Measurements from ENCODE around the gene USHBP1. TPM values are rescaled to one million over a fixed set of nuclear protein-coding genes. Genes with fewer than 3 reads are reported as not detected.

USHBP1 gene, protein sequence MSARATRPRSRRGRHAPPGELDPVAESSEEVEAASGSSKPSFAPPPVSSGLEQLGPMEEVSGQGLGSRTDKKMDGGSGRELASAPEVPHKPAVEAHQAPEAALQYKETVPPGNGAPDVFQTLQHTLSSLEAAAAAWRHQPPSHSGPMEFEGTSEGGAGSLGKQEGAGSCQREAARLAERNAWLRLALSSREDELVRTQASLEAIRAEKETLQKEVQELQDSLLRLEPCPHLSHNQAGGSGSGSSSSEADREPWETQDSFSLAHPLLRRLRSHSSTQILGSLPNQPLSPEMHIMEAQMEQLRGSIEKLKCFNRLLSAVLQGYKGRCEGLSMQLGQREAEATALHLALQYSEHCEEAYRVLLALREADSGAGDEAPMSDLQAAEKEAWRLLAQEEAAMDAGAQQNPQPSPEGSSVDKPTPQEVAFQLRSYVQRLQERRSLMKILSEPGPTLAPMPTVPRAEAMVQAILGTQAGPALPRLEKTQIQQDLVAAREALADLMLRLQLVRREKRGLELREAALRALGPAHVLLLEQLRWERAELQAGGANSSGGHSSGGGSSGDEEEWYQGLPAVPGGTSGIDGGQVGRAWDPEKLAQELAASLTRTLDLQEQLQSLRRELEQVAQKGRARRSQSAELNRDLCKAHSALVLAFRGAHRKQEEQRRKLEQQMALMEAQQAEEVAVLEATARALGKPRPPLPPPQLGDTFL
- total RNA-seq = 48.6 and 75.9 TPM in 2 replicates

- peak; percentile 91 for DNase-seq
Observed at GRCh38 chr19:17264641-17264979, at the start of gene USHBP1. Gene USHBP1 (minus strand): TSS chr19:17264745. CDS start chr19:17264299, 446 bp downstream.

GRCh38 chr19:17314007-17314593, 49.6 kb upstream of the USHBP1 start:
- no peak for DNase-seq

DNA sequence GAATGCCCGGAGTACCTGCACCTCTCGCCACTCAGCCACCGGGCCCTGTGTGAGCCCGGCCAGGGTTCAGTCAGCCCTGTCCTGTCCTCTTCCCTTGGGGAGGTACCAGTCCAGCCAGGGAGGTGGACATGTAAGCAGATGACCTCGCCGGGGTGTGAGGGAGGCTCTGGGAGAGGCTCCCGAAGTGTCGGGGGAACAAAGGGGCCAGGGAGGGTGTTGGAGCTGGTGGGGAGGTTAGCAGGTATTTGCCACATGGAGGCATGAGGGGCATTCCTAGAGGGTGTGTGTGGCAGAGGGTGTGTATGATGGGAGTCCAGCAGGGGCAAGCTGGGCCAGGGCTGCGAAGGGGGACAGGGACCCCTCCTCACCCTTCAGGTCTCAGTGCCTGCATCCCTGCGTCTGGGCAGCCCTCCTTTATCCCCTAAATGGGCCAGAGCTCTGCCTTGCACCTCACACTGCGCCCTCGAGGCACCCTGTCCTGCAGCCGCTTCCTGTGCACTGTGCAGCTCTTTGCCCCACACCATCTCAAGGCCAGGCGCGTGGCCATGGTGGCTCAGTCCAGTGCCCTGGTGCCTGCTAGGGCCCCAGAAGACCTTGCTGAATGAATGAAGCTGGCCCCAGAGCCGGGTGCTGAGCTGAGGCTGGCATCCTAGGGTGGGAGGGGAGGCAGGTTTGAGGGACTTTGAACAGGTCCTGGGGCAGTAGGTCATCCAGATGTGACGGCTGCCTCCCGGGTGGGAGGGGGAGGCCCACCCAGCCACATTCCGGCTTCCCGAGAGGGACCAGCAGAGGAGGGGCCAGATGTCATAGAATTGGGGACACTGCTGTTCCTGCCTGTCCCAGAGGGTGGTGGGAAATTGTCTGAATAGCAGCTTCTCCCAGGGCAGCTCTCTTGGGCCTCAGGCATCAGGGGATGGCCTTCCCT, 47.9 kb upstream of the USHBP1 start:
- no peak for DNase-seq

GRCh38 chr19:17311455-17312188, 47.1 kb upstream of the USHBP1 start:
- peak; percentile 53 for DNase-seq

DNA sequence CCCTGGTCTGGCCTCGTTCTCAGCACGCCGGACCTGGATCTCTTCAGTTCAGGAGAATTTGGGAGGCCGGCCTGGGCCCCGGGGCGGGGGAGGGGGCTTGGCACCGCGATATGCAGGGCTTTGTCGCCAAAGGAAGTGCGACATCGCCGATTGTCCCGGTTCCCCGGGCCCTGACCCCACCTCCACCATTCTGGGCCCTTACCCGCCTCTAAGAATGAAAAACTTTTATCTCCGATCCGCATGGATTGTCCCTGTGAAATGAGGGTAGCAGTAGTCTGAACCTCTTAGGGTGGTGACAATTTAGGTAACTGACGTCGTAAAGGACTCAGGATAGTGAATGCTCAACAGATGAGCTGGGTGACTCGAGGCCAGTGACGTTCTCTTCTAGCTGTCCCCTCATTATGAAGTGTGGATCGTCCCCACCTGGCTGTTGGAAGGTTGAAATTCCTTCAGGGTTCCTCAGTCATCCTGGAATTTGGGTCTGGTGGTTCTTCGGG, 45.5 kb upstream of the USHBP1 start:
- DNase-seq = peak; percentile 21

DNA sequence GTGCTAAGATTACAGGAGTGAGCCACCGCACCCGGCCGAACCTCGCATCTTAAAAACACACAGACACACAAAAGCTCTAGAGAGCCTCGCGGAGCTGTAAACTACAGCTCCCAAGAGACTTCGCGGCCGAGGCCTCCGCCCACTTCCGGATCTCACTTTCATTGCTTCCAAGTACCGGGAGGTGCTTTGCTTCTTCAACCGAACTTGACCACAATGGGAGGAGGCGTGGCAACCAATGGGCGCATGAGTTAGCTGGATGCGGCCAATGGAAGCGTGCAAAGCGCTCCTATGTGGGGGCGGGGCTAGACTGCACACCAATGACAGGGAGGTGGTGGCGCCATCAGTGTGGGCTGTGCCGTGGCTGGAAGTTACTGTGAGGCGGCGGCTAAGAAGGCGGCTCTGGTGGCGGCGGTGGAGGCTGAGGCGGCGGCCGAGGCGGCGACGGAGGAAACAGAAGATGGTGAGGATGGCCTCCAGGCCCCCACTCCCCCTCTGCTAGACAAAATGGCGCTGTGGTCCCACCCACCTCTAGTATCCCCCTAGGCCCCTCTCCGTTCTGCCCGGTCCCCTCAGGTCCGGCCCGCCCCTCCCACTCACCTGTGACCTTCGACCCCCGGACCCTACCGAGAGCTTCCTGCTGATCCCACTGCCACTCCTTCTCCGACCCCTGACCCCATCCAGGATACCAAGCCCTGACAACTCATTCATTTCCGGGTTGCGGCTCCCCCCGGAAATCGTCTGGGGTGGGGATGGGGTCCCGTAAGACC, 44.8 kb upstream of the USHBP1 start, which contains the start of gene DDA1:
Gene DDA1, plus strand, starts transcription at position 366 of the 767 bp plus-strand sequence. Its CDS starts 92 bp downstream, at position 458.
- DNase-seq = peak; percentile 100

DNA sequence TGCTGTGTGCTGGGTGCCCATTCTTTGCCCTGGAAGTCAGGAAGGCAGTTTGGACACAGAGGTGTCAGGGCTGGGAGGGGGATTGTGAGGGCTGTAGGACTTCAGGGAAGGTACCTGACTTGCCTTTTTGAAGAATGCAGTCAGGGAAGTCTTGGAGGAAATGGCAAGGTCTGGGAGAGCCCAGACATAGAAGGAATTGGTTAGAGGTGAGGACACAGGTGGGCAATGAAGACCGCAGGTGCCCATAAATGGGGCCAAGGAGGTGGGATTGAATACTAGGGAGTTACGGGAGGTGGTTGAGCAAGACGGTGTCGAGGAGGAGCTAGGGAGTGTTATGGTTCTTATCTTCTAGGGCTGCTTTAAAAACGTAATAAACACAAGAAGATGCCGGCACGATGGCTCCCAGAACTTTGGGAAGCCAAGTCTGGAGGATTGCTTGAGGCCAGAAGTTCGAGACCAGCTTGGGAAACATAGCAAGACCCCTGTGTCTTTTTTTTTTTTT, 43.4 kb upstream of the USHBP1 start:
- DNase-seq = no peak

GRCh38 chr19:17306285-17306714, 41.8 kb upstream of the USHBP1 start:
- no peak for DNase-seq

GRCh38 chr19:17305517-17306284, 41.2 kb upstream of the USHBP1 start, which contains the start of gene MRPL34:
Gene MRPL34 (plus strand): TSS chr19:17305872. CDS start chr19:17305893, 21 bp downstream.
- peak; percentile 99 for DNase-seq

- DNase-seq = no peak
Observed at GRCh38 chr19:17305216-17305516, 40.6 kb upstream of the USHBP1 start.

DNA sequence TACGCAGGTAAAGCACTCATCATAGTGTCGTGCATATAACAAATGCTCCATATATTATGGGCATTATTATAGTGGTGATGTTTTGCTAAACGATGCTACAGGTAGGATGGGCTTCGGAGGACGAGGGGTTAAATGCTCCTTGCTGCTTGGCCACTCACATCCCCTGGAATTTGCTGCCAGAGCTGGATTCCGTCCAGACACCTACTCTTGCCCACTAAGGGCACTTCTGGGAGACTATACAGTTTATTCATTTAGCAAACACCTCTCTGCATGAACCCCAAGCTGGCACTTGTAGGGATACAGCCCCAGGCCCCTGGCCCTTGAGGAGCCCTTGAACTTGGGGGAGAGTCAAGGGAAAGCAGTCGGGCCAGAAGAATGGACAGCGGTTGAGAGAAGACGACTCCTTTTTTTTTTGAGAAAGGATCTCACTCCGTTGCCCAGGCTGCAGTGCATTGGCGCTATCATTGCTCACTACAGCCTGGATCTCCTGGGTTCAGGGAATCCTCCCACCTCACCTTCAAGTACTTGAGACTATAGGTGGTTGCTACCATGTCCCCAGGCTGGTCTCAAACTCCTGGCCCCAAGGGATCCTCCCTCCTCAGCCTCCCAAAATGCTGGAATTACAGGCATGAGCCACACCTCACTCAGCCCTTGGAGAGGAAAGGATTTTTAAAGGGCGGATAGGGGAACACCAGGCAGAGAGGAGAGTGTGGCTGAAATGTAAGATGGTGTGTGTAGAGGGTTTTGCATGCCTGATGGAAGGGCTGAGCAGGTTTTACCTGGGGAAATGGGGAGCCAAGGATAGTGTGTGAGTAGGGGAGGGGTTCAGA, 40.1 kb upstream of the USHBP1 start:
- DNase-seq = no peak

- no peak for DNase-seq
Observed at GRCh38 chr19:17303940-17304267, 39.4 kb upstream of the USHBP1 start.

DNA sequence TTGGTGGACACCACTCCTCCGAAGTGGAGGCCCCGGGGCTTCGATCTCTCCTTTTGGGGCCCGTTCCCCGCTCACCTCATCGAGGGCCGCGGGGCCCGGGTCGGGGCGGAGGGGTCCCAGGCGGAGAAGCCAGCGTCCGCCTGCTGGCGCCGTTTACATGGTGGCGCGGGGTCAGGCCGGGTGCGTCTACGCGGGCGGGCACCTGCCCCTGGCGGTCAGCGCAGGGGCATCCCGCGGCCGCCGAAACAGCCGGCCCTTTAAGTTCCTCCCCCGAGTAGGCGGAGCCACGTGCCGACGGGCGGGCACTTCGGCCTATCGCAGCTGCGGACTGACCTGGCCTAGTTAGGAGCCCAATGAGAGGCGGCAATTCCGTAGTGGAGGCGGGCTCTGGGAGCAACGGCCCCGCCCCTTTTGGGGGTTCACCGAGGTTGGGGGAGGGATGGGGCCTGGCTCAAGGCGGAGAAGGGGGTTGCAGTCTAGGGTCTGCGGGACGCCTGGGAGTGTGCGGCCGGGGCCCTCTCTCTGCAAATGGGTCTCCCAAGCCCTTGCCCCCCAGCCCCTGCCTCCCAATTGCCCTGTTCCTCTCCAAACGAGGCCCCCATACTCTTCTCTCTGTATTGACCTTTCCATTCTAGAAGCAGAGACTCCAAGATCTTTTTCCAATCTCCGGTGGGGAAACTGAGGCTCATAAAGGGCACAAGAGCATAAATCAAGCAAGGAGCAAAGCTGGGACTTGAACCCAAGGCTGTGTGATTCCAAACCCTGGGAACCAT, 38.8 kb upstream of the USHBP1 start, which contains the start of gene ABHD8:
Gene ABHD8, minus strand, starts transcription at position 259 of the 773 bp plus-strand sequence. CDS start 1,809 bp downstream, outside the sequence.
- DNase-seq = peak; percentile 98

- no peak for DNase-seq
Observed at GRCh38 chr19:17302391-17303166, 38.0 kb upstream of the USHBP1 start.

- no peak for DNase-seq
Observed at GRCh38 chr19:17300992-17301619, 36.6 kb upstream of the USHBP1 start.

- DNase-seq = no peak
Observed at GRCh38 chr19:17296976-17297375, 32.4 kb upstream of the USHBP1 start.

GRCh38 chr19:17296273-17296672, 31.7 kb upstream of the USHBP1 start:
- peak; percentile 78 for DNase-seq

All from dermis blood vessel endothelial cell (primary cell).